ENCODE data around the gene TMEM30A.

- TF ChIP-seq CTCF (conservative IDR thresholded peaks at IDR 0.05; ENCODE audit: low read depth, low read length) (no peak), EZH2 (IDR thresholded peaks at IDR 0.05; ENCODE audit: low read length, unreplicated experiment) (no peak)
Observed at GRCh38 chr6:75275067-75275466, 9.5 kb downstream of the TMEM30A start.

All from PC-3 (cell line).